ENCODE measurements around the gene COA1. TPM values are rescaled to one million over a fixed set of nuclear protein-coding genes. Genes with fewer than 3 reads are reported as not detected.

Gene COA1
- total and polyA plus RNA-seq, 2 donors (not counting 1 experiment from before 2014, with no cell fraction given): 28.7 to 72.7 TPM

GRCh38 chr7:43660141-43660540 is 69.2 kb downstream of the COA1 start:
- no peak for ATAC-seq (ENCODE audit: low read depth)
- no peak overlapping the region for H3K4me2 ChIP-seq (replicated peaks; ENCODE audit: low read depth, low read length, poor library complexity, severe bottlenecking)
- no peaks in the 10 kb centered on the region for H3K27me3 ChIP-seq (replicated peaks in 1 of 4; ENCODE audit: control extremely low read depth in 1 of 4, control insufficient read depth in 3 of 4, insufficient read depth in 4 of 4, low read length in 3 of 4)
- intact Hi-C loops (cut with micrococcal nuclease): no loop called here
- TF ChIP-seq CTCF (IDR thresholded peaks at IDR 0.05): no peak
- TF ChIP-seq EZH2 (IDR thresholded peaks at IDR 0.05; ENCODE audit: borderline replicate concordance, insufficient read depth, low read depth, low read length, poor library complexity, severe bottlenecking): no peak
- Mint-ChIP-seq H3K9me3 (ENCODE audit: insufficient read depth) (no peaks in the 10 kb centered on the region), H3K4me1 (peaks cover 50% of the 10 kb centered on the region), H3K4me3 (peak overlapping the region; percentile 2), H3K27me3 (no peaks in the 10 kb centered on the region), H3K27ac (peak overlapping the region; percentile 67)
- H3K4me3 ChIP-seq (ENCODE audit: control extremely low read depth in 1 of 5, extremely low read depth in 1 of 5, insufficient read depth in 1 of 5, low read depth in 2 of 5, low read length in 4 of 5): no peak overlapping the region
- H3K4me1 ChIP-seq (ENCODE audit: control insufficient read depth in 2 of 2, insufficient read depth in 2 of 2, low read length in 2 of 2): peaks cover 13 to 31% of the 10 kb centered on the region in 2 donors
- H3K9me3 ChIP-seq (ENCODE audit: control extremely low read depth in 1 of 3, control insufficient read depth in 2 of 3, insufficient read depth in 1 of 3, low read length in 2 of 3): peaks cover 0 to 6% (median 0%) of the 10 kb centered on the region in 3 donors
- no peaks in the 10 kb centered on the region for H4K20me1 ChIP-seq (ENCODE audit: control insufficient read depth, insufficient read depth, low read length, poor library complexity, severe bottlenecking)
- 96% methylated on average over 2 of the region's 2 CpGs for WGBS (ENCODE audit: insufficient coverage)
- CTCF ChIA-PET: interaction anchor here (0.8 to 1.5 kb wide), 2 partner anchors 40 to 78 kb away, joined by 4 to 5 read pairs; partner anchors contain the start of gene STK17A
- H3K79me2 ChIP-seq (ENCODE audit: control insufficient read depth, insufficient read depth, low read length): peaks cover 76% of the 10 kb centered on the region
- DNase-seq: no peak
- POLR2A ChIA-PET: no interaction called here
- H2AFZ ChIP-seq (ENCODE audit: insufficient read depth, low read depth, low read length, poor library complexity, severe bottlenecking): no peak overlapping the region
- no peak overlapping the region for H3K9ac ChIP-seq (ENCODE audit: low read length)
- no peak overlapping the region for H3K27ac ChIP-seq (ENCODE audit: low read length in 2 of 2)
- peaks cover 4 to 7% of the 10 kb centered on the region in 2 experiments for H3K36me3 ChIP-seq (replicated peaks in 1 of 2; ENCODE audit: control extremely low read depth in 1 of 2, control insufficient read depth in 1 of 2, extremely low read depth in 1 of 2, insufficient read depth in 2 of 2, low read length in 1 of 2)

- no peak for ATAC-seq (ENCODE audit: low read depth)
- peaks cover 13 to 30% of the 10 kb centered on the region in 2 donors for H3K4me1 ChIP-seq (ENCODE audit: control insufficient read depth in 2 of 2, insufficient read depth in 2 of 2, low read length in 2 of 2)
- Mint-ChIP-seq H3K9me3 (ENCODE audit: insufficient read depth) (no peaks in the 10 kb centered on the region), H3K27ac (no peak overlapping the region), H3K4me1 (peaks cover 46% of the 10 kb centered on the region), H3K4me3 (no peak overlapping the region), H3K27me3 (no peaks in the 10 kb centered on the region)
- ChIA-PET POLR2A (no interaction called here), CTCF (no interaction called here)
- TF ChIP-seq CTCF (IDR thresholded peaks at IDR 0.05) (no peak), EZH2 (IDR thresholded peaks at IDR 0.05; ENCODE audit: borderline replicate concordance, insufficient read depth, low read depth, low read length, poor library complexity, severe bottlenecking) (no peak)
- no peaks in the 10 kb centered on the region for H4K20me1 ChIP-seq (ENCODE audit: control insufficient read depth, insufficient read depth, low read length, poor library complexity, severe bottlenecking)
- no peak for DNase-seq
- peaks cover 0 to 6% (median 0%) of the 10 kb centered on the region in 3 donors for H3K9me3 ChIP-seq (ENCODE audit: control extremely low read depth in 1 of 3, control insufficient read depth in 2 of 3, insufficient read depth in 1 of 3, low read length in 2 of 3)
- H3K9ac ChIP-seq (ENCODE audit: low read length): no peak overlapping the region
- H3K4me2 ChIP-seq (replicated peaks; ENCODE audit: low read depth, low read length, poor library complexity, severe bottlenecking): no peak overlapping the region
- H3K27me3 ChIP-seq (replicated peaks in 1 of 4; ENCODE audit: control extremely low read depth in 1 of 4, control insufficient read depth in 3 of 4, insufficient read depth in 4 of 4, low read length in 3 of 4): no peaks in the 10 kb centered on the region
- H3K27ac ChIP-seq (ENCODE audit: low read length in 2 of 2): peak overlapping the region in 1 of 2 donors; percentile 31
- H3K79me2 ChIP-seq (ENCODE audit: control insufficient read depth, insufficient read depth, low read length): peaks cover 80% of the 10 kb centered on the region
- peak overlapping the region; percentile 21 for H2AFZ ChIP-seq (ENCODE audit: insufficient read depth, low read depth, low read length, poor library complexity, severe bottlenecking)
- intact Hi-C loops (cut with micrococcal nuclease): no loop called here
- no peak overlapping the region for H3K4me3 ChIP-seq (ENCODE audit: control extremely low read depth in 1 of 5, extremely low read depth in 1 of 5, insufficient read depth in 1 of 5, low read depth in 2 of 5, low read length in 4 of 5)
- peaks cover 3 to 7% of the 10 kb centered on the region in 2 experiments for H3K36me3 ChIP-seq (replicated peaks in 1 of 2; ENCODE audit: control extremely low read depth in 1 of 2, control insufficient read depth in 1 of 2, extremely low read depth in 1 of 2, insufficient read depth in 2 of 2, low read length in 1 of 2)
These were observed 69.8 kb downstream of the COA1 start for GRCh38 chr7:43659549-43659896.
